ENCODE data around the gene BCAP31.

The BCAP31 gene

GRCh38 chrX:153667281-153667955 lies 56.8 kb downstream of the BCAP31 start:
- Mint-ChIP-seq H3K4me3 (peak overlapping the region; percentile 47 to 73 (median 60)), H3K27ac (no peak overlapping the region), H3K36me3 (ENCODE audit: low read depth) (no peaks in the 10 kb centered on the region), H3K9me3 (peaks cover 32% of the 10 kb centered on the region), H3K4me1 (peaks cover 5% of the 10 kb centered on the region), H3K27me3 (ENCODE audit: low read depth) (peaks cover 51% of the 10 kb centered on the region)
- no peak for TF ChIP-seq CTCF (IDR thresholded peaks at IDR 0.05; ENCODE audit: unreplicated experiment in 3 of 3)

GRCh38 chrX:153665726-153666306 lies 58.4 kb downstream of the BCAP31 start:
- no peak for TF ChIP-seq CTCF (IDR thresholded peaks at IDR 0.05; ENCODE audit: unreplicated experiment in 3 of 3)
- Mint-ChIP-seq H3K4me3 (no peak overlapping the region), H3K36me3 (ENCODE audit: low read depth) (no peaks in the 10 kb centered on the region), H3K27me3 (ENCODE audit: low read depth) (peaks cover 62% of the 10 kb centered on the region), H3K9me3 (peaks cover 36% of the 10 kb centered on the region), H3K27ac (no peak overlapping the region), H3K4me1 (peaks cover 5% of the 10 kb centered on the region)

GRCh38 chrX:153662266-153662665 lies 61.9 kb downstream of the BCAP31 start:
- Mint-ChIP-seq H3K9me3 (peaks cover 37% of the 10 kb centered on the region), H3K27me3 (ENCODE audit: low read depth) (peaks cover 71% of the 10 kb centered on the region), H3K36me3 (ENCODE audit: low read depth) (no peaks in the 10 kb centered on the region), H3K4me3 (peak overlapping the region in 1 of 3 experiments; percentile 15), H3K27ac (no peak overlapping the region), H3K4me1 (no peaks in the 10 kb centered on the region)
- peak; percentile 30 to 52 (median 47) for TF ChIP-seq CTCF (IDR thresholded peaks at IDR 0.05; ENCODE audit: unreplicated experiment in 3 of 3)

GRCh38 chrX:153659268-153659667 lies 64.9 kb downstream of the BCAP31 start:
- H3K4me3 Mint-ChIP-seq = no peak overlapping the region
- no peak overlapping the region for H3K27ac Mint-ChIP-seq
- no peak for TF ChIP-seq CTCF (IDR thresholded peaks at IDR 0.05; ENCODE audit: unreplicated experiment in 3 of 3)
- H3K9me3 Mint-ChIP-seq = peaks cover 28% of the 10 kb centered on the region
- H3K4me1 Mint-ChIP-seq = no peaks in the 10 kb centered on the region
- no peaks in the 10 kb centered on the region for H3K36me3 Mint-ChIP-seq (ENCODE audit: low read depth)
- H3K27me3 Mint-ChIP-seq (ENCODE audit: low read depth) = peaks cover 52% of the 10 kb centered on the region

- no peak for TF ChIP-seq CTCF (IDR thresholded peaks at IDR 0.05; ENCODE audit: unreplicated experiment in 3 of 3)
- Mint-ChIP-seq H3K4me3 (no peak overlapping the region), H3K36me3 (ENCODE audit: low read depth) (no peaks in the 10 kb centered on the region), H3K4me1 (no peaks in the 10 kb centered on the region), H3K27ac (no peak overlapping the region), H3K27me3 (ENCODE audit: low read depth) (peaks cover 39% of the 10 kb centered on the region), H3K9me3 (peaks cover 34% of the 10 kb centered on the region)
Measured at GRCh38 chrX:153657161-153657560, 67.0 kb downstream of the BCAP31 start.

- no peak overlapping the region for H3K27ac Mint-ChIP-seq
- H3K4me3 Mint-ChIP-seq = no peak overlapping the region
- peaks cover 23% of the 10 kb centered on the region for H3K27me3 Mint-ChIP-seq (ENCODE audit: low read depth)
- no peak for TF ChIP-seq CTCF (IDR thresholded peaks at IDR 0.05; ENCODE audit: unreplicated experiment in 3 of 3)
- H3K36me3 Mint-ChIP-seq (ENCODE audit: low read depth) = no peaks in the 10 kb centered on the region
- H3K4me1 Mint-ChIP-seq = no peaks in the 10 kb centered on the region
- peaks cover 37% of the 10 kb centered on the region for H3K9me3 Mint-ChIP-seq
Measured at GRCh38 chrX:153653556-153653955, 70.6 kb downstream of the BCAP31 start.

All from nephron (organoid).